ENCODE measurements around the gene CEL.

DNA sequence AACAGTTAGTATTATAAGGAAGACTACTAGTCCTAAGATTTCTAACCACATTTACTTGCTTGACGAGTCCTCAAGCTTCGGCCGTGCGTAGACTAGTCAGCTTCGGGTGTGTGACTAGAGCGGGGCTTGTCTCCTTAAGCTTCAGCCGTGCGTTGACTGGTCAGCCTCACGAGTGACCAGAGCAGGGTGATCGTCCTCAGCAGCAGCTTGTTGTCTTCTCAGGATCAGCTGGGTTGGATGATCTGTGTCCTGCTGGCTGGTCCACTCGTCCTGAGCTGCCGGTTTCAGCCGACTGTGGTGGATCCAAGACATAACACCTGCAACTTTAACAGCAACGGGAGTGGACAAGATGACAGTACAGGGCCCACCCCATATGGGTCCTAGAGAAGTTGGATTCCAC, 16.7 kb downstream of the CEL start:
- TF ChIP-seq, protein P1, sequence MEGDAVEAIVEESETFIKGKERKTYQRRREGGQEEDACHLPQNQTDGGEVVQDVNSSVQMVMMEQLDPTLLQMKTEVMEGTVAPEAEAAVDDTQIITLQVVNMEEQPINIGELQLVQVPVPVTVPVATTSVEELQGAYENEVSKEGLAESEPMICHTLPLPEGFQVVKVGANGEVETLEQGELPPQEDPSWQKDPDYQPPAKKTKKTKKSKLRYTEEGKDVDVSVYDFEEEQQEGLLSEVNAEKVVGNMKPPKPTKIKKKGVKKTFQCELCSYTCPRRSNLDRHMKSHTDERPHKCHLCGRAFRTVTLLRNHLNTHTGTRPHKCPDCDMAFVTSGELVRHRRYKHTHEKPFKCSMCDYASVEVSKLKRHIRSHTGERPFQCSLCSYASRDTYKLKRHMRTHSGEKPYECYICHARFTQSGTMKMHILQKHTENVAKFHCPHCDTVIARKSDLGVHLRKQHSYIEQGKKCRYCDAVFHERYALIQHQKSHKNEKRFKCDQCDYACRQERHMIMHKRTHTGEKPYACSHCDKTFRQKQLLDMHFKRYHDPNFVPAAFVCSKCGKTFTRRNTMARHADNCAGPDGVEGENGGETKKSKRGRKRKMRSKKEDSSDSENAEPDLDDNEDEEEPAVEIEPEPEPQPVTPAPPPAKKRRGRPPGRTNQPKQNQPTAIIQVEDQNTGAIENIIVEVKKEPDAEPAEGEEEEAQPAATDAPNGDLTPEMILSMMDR (IDR thresholded peaks at IDR 0.05 in 8 of 11, conservative IDR thresholded peaks at IDR 0.05 in 3 of 11): no peak
- TF ChIP-seq POLR2AphosphoS5 (IDR thresholded peaks at IDR 0.05): no peak

Data from spleen (tissue), 7 donors.